ENCODE data around the gene LDHAL6A.

LDHAL6A gene

DNA sequence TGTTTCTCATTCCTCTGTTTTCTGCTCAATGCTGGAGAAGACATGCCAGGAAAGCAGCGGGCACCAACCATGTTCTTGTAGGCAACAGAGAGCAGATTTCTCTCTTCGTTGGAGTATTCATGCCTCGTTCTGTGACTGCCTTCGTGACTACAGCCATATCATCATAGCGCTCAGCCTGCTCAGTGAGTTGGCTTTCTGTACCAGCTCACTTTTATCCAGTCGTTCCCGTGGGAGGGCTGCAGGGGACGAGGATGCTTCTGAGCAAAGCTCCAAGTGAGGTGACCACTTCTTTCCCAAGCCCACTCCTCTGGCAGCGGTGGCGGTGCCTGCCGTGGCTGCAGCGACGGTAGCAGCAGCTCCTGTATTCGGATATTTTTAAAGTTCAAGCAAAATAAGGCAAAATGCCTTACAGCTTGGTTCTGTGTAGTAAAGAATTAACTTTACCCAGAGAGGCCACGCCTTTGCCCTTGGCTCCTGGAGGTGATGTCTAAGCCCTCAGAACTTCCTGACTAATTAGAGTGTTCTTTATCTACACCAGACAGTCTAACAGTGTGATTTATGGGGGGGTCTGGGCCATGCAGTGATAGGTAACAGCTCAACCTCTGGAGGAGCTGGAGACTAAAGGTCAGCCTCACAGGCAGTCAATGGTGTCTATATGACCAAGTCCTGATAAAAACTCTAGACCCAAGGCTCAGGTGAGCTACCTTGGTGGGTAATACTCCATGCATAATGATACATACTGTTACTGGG, 35.3 kb downstream of the LDHAL6A start:
- DNase-seq (ENCODE audit: low read depth in 2 of 2): no peak

- DNase-seq (ENCODE audit: low read depth in 2 of 2): no peak
These were observed 36.3 kb downstream of the LDHAL6A start for GRCh38 chr11:18491924-18492323.

DNA sequence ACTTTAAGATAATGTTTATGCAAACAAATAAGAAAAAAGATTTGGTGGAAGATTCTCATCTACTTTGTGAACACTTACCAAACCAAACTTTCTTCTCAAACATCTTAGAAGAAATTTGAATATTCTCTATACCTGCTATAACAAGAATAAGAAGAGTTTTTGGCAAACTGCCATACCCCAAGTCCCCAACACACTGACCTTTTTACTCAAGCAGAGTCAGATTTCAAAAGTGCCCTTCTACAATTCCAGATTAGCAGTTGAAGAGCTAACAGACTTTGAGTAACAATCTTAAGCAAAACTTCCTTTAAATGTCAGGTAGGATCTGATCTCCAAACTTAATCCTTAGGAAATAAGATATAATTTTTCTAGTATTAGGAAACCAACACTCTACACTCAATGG, 37.2 kb downstream of the LDHAL6A start:
- no peak for DNase-seq (ENCODE audit: low read depth in 2 of 2)

GRCh38 chr11:18493310-18493709, 37.7 kb downstream of the LDHAL6A start:
- DNase-seq (ENCODE audit: low read depth in 2 of 2): no peak

DNA sequence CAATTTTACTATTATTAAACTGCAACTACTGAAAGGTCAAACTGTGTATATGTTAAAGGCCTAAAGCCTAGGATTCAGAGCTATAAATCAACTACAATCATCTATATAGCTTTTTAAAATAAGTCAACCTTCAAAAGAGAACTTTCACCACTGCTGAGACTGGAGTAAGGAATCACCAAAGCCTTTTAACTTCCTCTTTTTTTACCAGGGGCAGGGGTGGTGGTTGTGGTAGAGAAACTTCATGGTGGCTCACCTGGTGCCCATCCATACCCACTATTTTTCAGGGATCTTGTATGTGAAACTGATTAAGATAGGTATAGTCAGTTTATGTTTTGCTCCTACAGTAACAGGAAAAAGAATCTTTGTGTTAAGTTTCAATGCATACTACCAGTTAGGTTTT, 39.6 kb downstream of the LDHAL6A start:
- no peak for DNase-seq (ENCODE audit: low read depth in 2 of 2)

GRCh38 chr11:18495703-18496102, 40.0 kb downstream of the LDHAL6A start:
- DNase-seq (ENCODE audit: low read depth in 2 of 2): no peak

- DNase-seq (ENCODE audit: low read depth in 2 of 2): no peak
These were observed 42.4 kb downstream of the LDHAL6A start for GRCh38 chr11:18498039-18498438.

- no peak for DNase-seq (ENCODE audit: low read depth in 2 of 2)
These were observed 46.0 kb downstream of the LDHAL6A start for GRCh38 chr11:18501629-18502028.

- DNase-seq (ENCODE audit: low read depth in 2 of 2): no peak
These were observed 46.7 kb downstream of the LDHAL6A start for GRCh38 chr11:18502352-18502751.

DNA sequence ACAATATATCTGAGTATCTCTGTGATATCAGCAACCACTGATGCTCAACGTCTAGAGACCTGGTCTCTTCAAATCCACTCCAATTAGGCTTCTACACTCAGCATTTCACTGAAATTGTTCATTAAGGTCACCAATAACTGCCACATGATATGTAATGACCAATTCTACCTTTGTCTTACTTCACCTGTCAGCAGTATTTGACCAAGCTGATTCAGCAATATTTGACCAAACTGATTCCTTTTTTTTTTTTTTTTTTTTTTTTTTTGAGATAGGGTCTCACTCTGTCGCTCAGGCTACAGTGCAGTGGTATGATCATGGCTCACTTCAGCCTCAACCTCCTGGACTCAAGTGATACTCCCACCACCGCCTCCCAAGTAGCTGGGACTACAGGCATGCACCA, 65.5 kb downstream of the LDHAL6A start:
- DNase-seq (ENCODE audit: low read depth in 2 of 2): no peak

DNA sequence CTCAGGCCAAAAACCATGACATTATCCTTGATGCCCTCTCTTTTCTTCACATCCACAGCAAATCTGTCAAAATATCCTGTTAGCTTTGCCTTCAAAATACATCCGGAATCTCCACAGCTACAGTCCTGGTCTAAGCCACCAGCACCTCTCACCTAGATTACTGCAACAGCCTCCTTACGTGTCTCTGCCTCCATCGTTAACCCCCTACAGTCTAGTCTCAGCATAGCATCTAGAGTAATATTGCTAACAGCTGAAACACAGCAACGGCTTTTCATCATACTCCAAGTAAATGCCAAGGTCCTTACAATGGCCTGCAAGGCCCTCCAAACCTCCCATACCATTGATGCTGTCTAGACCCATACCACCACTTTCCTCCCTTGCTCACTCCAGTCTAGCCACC, 66.7 kb downstream of the LDHAL6A start:
- DNase-seq (ENCODE audit: low read depth in 2 of 2): no peak

GRCh38 chr11:18523084-18523483, 67.4 kb downstream of the LDHAL6A start:
- no peak for DNase-seq (ENCODE audit: low read depth in 2 of 2)

DNA sequence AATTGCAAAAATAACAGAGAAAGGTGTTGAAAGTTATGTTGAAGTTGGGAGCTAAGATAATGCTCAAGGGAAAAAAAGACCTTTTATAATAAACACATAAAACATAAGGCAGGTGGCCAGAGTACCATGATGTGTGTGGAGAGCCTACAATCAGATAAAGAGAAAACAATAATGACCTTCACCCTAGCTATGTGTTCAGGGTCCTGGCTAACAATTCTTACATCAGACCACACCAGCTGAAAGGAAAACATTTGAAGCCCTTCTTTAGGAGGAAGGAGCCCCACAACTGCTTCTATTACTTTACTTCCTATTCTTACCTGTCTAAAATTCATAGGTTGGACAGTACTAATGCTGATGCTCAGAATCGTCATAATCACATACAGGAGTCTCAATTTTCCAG, 68.6 kb downstream of the LDHAL6A start:
- DNase-seq (ENCODE audit: low read depth in 2 of 2): no peak

- no peak for DNase-seq (ENCODE audit: low read depth in 2 of 2)
These were observed 70.5 kb downstream of the LDHAL6A start for GRCh38 chr11:18526130-18526520.

DNA sequence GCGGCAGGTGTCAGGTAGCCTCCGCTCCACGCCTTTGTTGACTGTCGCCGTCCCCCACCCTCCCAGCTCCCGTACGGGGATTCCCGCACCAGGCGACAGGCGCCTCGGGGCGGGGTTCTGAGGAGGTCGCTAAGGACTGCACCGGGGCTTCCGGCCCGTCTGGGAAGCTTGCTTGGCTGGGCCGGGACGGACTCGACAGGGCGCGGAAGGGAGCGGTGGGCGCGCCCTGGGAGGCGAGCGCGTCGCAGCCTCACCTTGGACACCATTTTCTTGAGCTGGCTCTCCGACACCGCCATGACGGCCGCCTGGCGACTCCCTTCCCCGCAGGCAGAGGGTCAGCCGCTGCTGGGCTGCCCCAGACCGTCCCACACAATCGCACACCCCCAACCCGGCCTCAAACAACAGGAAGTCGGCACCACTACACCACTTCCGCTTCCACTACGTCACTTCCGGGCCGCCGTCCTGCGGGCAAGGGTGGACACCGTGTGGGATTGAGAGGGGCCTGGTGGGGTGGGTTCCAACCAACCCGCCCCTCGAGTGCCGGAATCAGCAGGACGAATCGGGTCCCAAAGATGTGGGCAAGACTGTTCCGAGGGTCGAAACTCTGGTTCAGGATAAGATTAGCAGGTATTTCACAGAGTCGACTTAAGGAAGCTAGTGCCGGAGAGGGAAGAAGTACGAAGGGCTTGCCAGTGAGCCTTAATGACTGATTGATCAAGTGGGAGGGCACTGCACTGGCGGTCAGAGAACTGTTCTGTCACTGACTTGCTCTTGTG, 71.1 kb downstream of the LDHAL6A start, which contains the start of gene TSG101:
TSS of gene TSG101 (minus strand) at position 422 of the 776 bp plus-strand sequence. CDS start at position 296, 126 bp downstream.
- peak; percentile 88 to 89 for DNase-seq (ENCODE audit: low read depth in 2 of 2)

GRCh38 chr11:18527512-18527911, 71.9 kb downstream of the LDHAL6A start:
- DNase-seq (ENCODE audit: low read depth in 2 of 2): no peak
